NCI-H82 treated with DMSO at 0.1 percent for 48 hours (cell line): Measurements from ENCODE around the gene FAM151A.

ENCODE experiments used
- DNase-seq: peaks from one replicate; lab custom pipeline; 2025; ENCODE audit not compliant: unreplicated experiment; lab: John Stamatoyannopoulos, UW

Gene FAM151A

GRCh38 chr1:54604572-54605370, 18.6 kb downstream of the FAM151A start:
- no peak for DNase-seq

- DNase-seq: no peak
These were observed 19.3 kb downstream of the FAM151A start for GRCh38 chr1:54604051-54604450.

GRCh38 chr1:54603241-54603640, 20.1 kb downstream of the FAM151A start:
- DNase-seq: no peak

- no peak for DNase-seq
These were observed 20.8 kb downstream of the FAM151A start for GRCh38 chr1:54602554-54602953.

- DNase-seq: no peak
These were observed 21.6 kb downstream of the FAM151A start for GRCh38 chr1:54601730-54602129.

- no peak for DNase-seq
These were observed 22.2 kb downstream of the FAM151A start for GRCh38 chr1:54600947-54601721.

- no peak for DNase-seq
These were observed 24.0 kb downstream of the FAM151A start for GRCh38 chr1:54599211-54599823.

GRCh38 chr1:54597455-54598030, 25.8 kb downstream of the FAM151A start:
- DNase-seq: no peak

- DNase-seq: no peak
These were observed 26.6 kb downstream of the FAM151A start for GRCh38 chr1:54596756-54597155.

GRCh38 chr1:54595956-54596498, 27.3 kb downstream of the FAM151A start:
- DNase-seq: no peak

GRCh38 chr1:54594463-54594862, 28.9 kb downstream of the FAM151A start:
- no peak for DNase-seq

GRCh38 chr1:54593571-54594160, 29.7 kb downstream of the FAM151A start:
- no peak for DNase-seq

GRCh38 chr1:54591127-54591756, 32.1 kb downstream of the FAM151A start:
- DNase-seq: no peak

GRCh38 chr1:54588377-54588776, 34.9 kb downstream of the FAM151A start:
- no peak for DNase-seq

GRCh38 chr1:54585181-54586066, 37.9 kb downstream of the FAM151A start:
- no peak for DNase-seq

GRCh38 chr1:54584575-54584974, 38.8 kb downstream of the FAM151A start:
- no peak for DNase-seq

GRCh38 chr1:54583871-54584270, 39.5 kb downstream of the FAM151A start:
- peak; percentile 11 for DNase-seq

GRCh38 chr1:54583307-54583686, 40.0 kb downstream of the FAM151A start:
- peak; percentile 81 for DNase-seq

- no peak for DNase-seq
These were observed 40.6 kb downstream of the FAM151A start for GRCh38 chr1:54582566-54583306.
